NT2/D1 (cell line): ENCODE results near the gene JAK3.

Source experiments
- DNase-seq: peaks from one replicate; pipeline ENCODE4 v3.0.0-alpha.2; 2011; ENCODE audit warnings: low read depth, low spot score
- H3K27me3 ChIP-seq: 2 replicates; pipeline ENCODE4 v1.6.0; 2011; ENCODE audit warnings: mild to moderate bottlenecking; ENCODE audit not compliant: insufficient read length, insufficient read depth
- H3K36me3 ChIP-seq: 2 replicates; pipeline ENCODE4 v1.6.1; 2011; ENCODE audit warnings: mild to moderate bottlenecking, low read length, mixed read lengths; ENCODE audit not compliant: insufficient read depth, insufficient read length
- H3K4me1 ChIP-seq: 2 replicates; pipeline ENCODE4 v1.5.1; 2011; ENCODE audit not compliant: insufficient read depth, insufficient read length
- H3K4me3 ChIP-seq: 2 replicates; pipeline ENCODE4 v1.5.1; 2011; ENCODE audit warnings: low read depth; ENCODE audit not compliant: insufficient read length
- H3K9ac ChIP-seq: 2 replicates; pipeline ENCODE4 v1.6.0; 2011; ENCODE audit warnings: low read depth; ENCODE audit not compliant: insufficient read length
- H3K9me3 ChIP-seq: 2 replicates; pipeline ENCODE4 v1.5.1; 2011; ENCODE audit warnings: mild to moderate bottlenecking, low read length; ENCODE audit not compliant: insufficient read depth
- SUZ12 ChIP-seq: IDR thresholded peaks from 2 replicates; pipeline ENCODE4 v1.6.1; 2011; ENCODE audit not compliant: insufficient read length, insufficient read depth; ENCODE audit errors: extremely low read depth
- YY1 ChIP-seq: IDR thresholded peaks from 2 replicates; pipeline ENCODE4 v1.6.1; 2011; ENCODE audit not compliant: insufficient read length, insufficient read depth
- ZNF274 ChIP-seq: IDR thresholded peaks from 2 replicates; pipeline ENCODE4 v1.6.1; 2011; ENCODE audit warnings: mild to moderate bottlenecking, low read depth, low read length

JAK3 gene

GRCh38 chr19:17855280-17856152 is 7.7 kb upstream of the JAK3 start:
- DNase-seq, result no peak
- H3K4me1 ChIP-seq, result peaks cover 2% of the 10 kb centered on the region
- H3K36me3 ChIP-seq, result peaks cover 6% of the 10 kb centered on the region
- H3K9me3 ChIP-seq, result no peaks in the 10 kb centered on the region
- no peak for TF ChIP-seq ZNF274
- no peak overlapping the region for H3K9ac ChIP-seq
- peaks cover 3% of the 10 kb centered on the region for H3K27me3 ChIP-seq
- no peak overlapping the region for H3K4me3 ChIP-seq

- no peak overlapping the region for H3K4me3 ChIP-seq
- H3K4me1 ChIP-seq, result peaks cover 4% of the 10 kb centered on the region
- H3K36me3 ChIP-seq, result no peaks in the 10 kb centered on the region
- no peaks in the 10 kb centered on the region for H3K9me3 ChIP-seq
- no peak for DNase-seq
- peaks cover 3% of the 10 kb centered on the region for H3K27me3 ChIP-seq
- TF ChIP-seq YY1, result no peak
- no peak for TF ChIP-seq ZNF274
- no peak for TF ChIP-seq SUZ12
- H3K9ac ChIP-seq, result no peak overlapping the region
Measured at GRCh38 chr19:17854061-17854460, 6.3 kb upstream of the JAK3 start.

- TF ChIP-seq SUZ12 (no peak), YY1 (no peak), ZNF274 (no peak)
- Histone ChIP-seq H3K9ac (no peak overlapping the region), H3K27me3 (no peaks in the 10 kb centered on the region), H3K4me1 (peaks cover 11% of the 10 kb centered on the region), H3K4me3 (no peak overlapping the region), H3K9me3 (no peaks in the 10 kb centered on the region), H3K36me3 (no peaks in the 10 kb centered on the region)
- no peak for DNase-seq
Measured at GRCh38 chr19:17848595-17849292, 962 bp upstream of the JAK3 start.

DNA sequence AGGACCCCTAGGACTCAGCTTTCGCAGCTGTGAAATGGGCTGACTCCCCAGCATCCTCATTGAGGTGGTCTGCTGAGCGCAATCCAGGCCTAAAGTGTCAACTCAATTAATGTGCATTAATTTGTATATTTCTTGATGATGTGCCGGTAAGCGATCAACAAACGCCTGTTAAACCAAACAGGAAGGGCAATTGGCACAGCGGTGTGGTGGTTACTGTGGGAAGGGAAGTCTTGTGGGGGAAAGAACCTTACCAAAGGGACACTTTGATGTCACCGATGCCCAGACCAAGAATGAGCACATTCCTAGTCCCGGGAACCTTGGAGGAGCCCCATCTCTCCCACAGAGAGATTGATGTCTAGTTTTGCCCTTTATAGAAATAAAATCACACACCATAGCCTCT is 1.6 kb downstream of the JAK3 start:
- DNase-seq, result no peak
- Histone ChIP-seq H3K4me1 (peaks cover 22% of the 10 kb centered on the region), H3K9ac (no peak overlapping the region), H3K4me3 (no peak overlapping the region), H3K36me3 (no peaks in the 10 kb centered on the region), H3K9me3 (no peaks in the 10 kb centered on the region), H3K27me3 (peaks cover 11% of the 10 kb centered on the region)
- TF ChIP-seq YY1, result no peak
- TF ChIP-seq ZNF274, result no peak

GRCh38 chr19:17843908-17844490 is 3.8 kb downstream of the JAK3 start:
- Histone ChIP-seq H3K9me3 (no peaks in the 10 kb centered on the region), H3K36me3 (no peaks in the 10 kb centered on the region), H3K4me1 (peaks cover 21% of the 10 kb centered on the region), H3K27me3 (peaks cover 29% of the 10 kb centered on the region), H3K9ac (no peak overlapping the region), H3K4me3 (no peak overlapping the region)
- TF ChIP-seq SUZ12 (no peak), YY1 (no peak), ZNF274 (no peak)
- DNase-seq, result no peak

GRCh38 chr19:17843292-17843827 is 4.4 kb downstream of the JAK3 start:
- no peak for TF ChIP-seq ZNF274
- no peak for TF ChIP-seq YY1
- no peak for TF ChIP-seq SUZ12
- DNase-seq, result no peak
- no peaks in the 10 kb centered on the region for H3K36me3 ChIP-seq
- H3K9ac ChIP-seq, result no peak overlapping the region
- H3K27me3 ChIP-seq, result peaks cover 30% of the 10 kb centered on the region
- peaks cover 19% of the 10 kb centered on the region for H3K4me1 ChIP-seq
- H3K9me3 ChIP-seq, result no peaks in the 10 kb centered on the region
- H3K4me3 ChIP-seq, result peak overlapping the region; percentile 76

GRCh38 chr19:17842663-17843291 is 5.0 kb downstream of the JAK3 start:
- Histone ChIP-seq H3K27me3 (peaks cover 30% of the 10 kb centered on the region), H3K36me3 (no peaks in the 10 kb centered on the region), H3K9me3 (no peaks in the 10 kb centered on the region), H3K9ac (peak overlapping the region; percentile 92), H3K4me1 (peaks cover 16% of the 10 kb centered on the region), H3K4me3 (peak overlapping the region; percentile 76)
- no peak for TF ChIP-seq YY1
- no peak for TF ChIP-seq ZNF274
- no peak for TF ChIP-seq SUZ12
- DNase-seq, result no peak
